Measurements from ENCODE around the gene MYH11.

DNA sequence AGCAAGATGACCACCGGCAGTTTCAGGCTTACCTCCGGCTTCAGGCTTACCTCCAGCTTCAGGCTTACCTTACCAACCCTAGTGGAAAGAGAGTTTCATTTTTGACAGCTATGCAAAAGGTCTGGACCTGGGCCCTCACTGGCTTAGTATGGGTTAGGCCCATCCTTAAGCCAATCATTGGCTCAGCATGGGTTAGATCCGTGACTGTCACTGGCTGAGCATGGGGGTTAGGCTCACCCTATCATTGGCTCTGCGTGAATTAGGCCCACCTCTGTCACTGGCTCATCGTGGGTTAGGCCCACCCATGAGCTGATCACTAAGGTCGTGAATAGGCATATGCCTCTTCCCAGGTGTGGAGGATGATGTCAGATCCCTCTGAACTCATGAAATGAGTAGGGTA lies 198.7 kb downstream of the MYH11 start:
- TF ChIP-seq EZH2 (IDR thresholded peaks at IDR 0.05; ENCODE audit: borderline replicate concordance, low read length) = no peak
- TF ChIP-seq, protein P1, sequence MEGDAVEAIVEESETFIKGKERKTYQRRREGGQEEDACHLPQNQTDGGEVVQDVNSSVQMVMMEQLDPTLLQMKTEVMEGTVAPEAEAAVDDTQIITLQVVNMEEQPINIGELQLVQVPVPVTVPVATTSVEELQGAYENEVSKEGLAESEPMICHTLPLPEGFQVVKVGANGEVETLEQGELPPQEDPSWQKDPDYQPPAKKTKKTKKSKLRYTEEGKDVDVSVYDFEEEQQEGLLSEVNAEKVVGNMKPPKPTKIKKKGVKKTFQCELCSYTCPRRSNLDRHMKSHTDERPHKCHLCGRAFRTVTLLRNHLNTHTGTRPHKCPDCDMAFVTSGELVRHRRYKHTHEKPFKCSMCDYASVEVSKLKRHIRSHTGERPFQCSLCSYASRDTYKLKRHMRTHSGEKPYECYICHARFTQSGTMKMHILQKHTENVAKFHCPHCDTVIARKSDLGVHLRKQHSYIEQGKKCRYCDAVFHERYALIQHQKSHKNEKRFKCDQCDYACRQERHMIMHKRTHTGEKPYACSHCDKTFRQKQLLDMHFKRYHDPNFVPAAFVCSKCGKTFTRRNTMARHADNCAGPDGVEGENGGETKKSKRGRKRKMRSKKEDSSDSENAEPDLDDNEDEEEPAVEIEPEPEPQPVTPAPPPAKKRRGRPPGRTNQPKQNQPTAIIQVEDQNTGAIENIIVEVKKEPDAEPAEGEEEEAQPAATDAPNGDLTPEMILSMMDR (conservative IDR thresholded peaks at IDR 0.05 in 1 of 2, IDR thresholded peaks at IDR 0.05 in 1 of 2; ENCODE audit: extremely low read depth in 1 of 2, insufficient read depth in 1 of 2, low read depth in 1 of 2, low read length in 2 of 2) = no peak

All from mammary epithelial cell (primary cell).